AG09309 (cell line): ENCODE measurements around the gene APPL2.
"Not testable (repeated sequence)": the region's sequence is repeated elsewhere in the genome, so short reads cannot be mapped to it uniquely, and the experiment has no call there.

Experiments
- DNase-seq: peaks from one replicate; pipeline ENCODE4 v3.0.0-alpha.2; 2010; ENCODE audit warnings: low read depth
- H3K4me3 ChIP-seq: 2 replicates; pipeline ENCODE4 v1.5.1; 2011; ENCODE audit warnings: mild to moderate bottlenecking, low read depth, low read length, moderate library complexity; ENCODE audit not compliant: control insufficient read depth
- CTCF ChIP-seq: IDR thresholded peaks from 2 replicates; pipeline ENCODE4 v1.5.1; 2011; ENCODE audit warnings: mild to moderate bottlenecking, low read depth, low read length, inconsistent platforms; ENCODE audit not compliant: insufficient read depth, control insufficient read depth; ENCODE audit errors: missing control alignments

APPL2 gene

GRCh38 chr12:105257321-105257728, 21.4 kb upstream of the APPL2 start:
- H3K4me3 ChIP-seq = no peak overlapping the region
- peak; percentile 68 for DNase-seq
- TF ChIP-seq CTCF = no peak

- peak; percentile 58 for DNase-seq
- H3K4me3 ChIP-seq = no peak overlapping the region
- TF ChIP-seq CTCF = no peak
Observed at GRCh38 chr12:105256921-105257320, 20.9 kb upstream of the APPL2 start.

GRCh38 chr12:105256431-105256830, 20.5 kb upstream of the APPL2 start:
- not testable (repeated sequence) for DNase-seq, H3K4me3 ChIP-seq

- DNase-seq = no peak
- no peak overlapping the region for H3K4me3 ChIP-seq
- TF ChIP-seq CTCF = no peak
Observed at GRCh38 chr12:105256011-105256410, 20.0 kb upstream of the APPL2 start.

- no peak for DNase-seq
- no peak for TF ChIP-seq CTCF
- peak overlapping the region; percentile 9 for H3K4me3 ChIP-seq
Observed at GRCh38 chr12:105253866-105254513, 18.0 kb upstream of the APPL2 start.

GRCh38 chr12:105252901-105253300, 16.9 kb upstream of the APPL2 start:
- H3K4me3 ChIP-seq = no peak overlapping the region
- no peak for DNase-seq
- no peak for TF ChIP-seq CTCF

- H3K4me3 ChIP-seq, DNase-seq: not testable (repeated sequence)
Observed at GRCh38 chr12:105245776-105246427, 9.9 kb upstream of the APPL2 start.
